Fibroblast of mammary gland (primary cell): ENCODE results near the gene SHF.

ENCODE experiments used
- DNase-seq: peaks from one replicate; pipeline ENCODE4 v3.0.0-alpha.2; 2010; ENCODE audit warnings: low read depth
- H3K4me3 ChIP-seq: 2 replicates; pipeline ENCODE4 v1.5.1; 2011; ENCODE audit warnings: low read depth, mild to moderate bottlenecking, low read length, moderate library complexity; ENCODE audit not compliant: control insufficient read depth
- CTCF ChIP-seq: conservative IDR thresholded peaks from 2 replicates; pipeline ENCODE4 v1.5.1; 2011; ENCODE audit warnings: low read depth, low read length, inconsistent platforms; ENCODE audit not compliant: control insufficient read depth, insufficient read depth

SHF gene

GRCh38 chr15:45128971-45129639 is 58.7 kb downstream of the SHF start:
- DNase-seq: no peak
- H3K4me3 ChIP-seq: no peak overlapping the region
- no peak for TF ChIP-seq CTCF

- DNase-seq: peak; percentile 43
- peak; percentile 69 for TF ChIP-seq CTCF
- no peak overlapping the region for H3K4me3 ChIP-seq
Observed at GRCh38 chr15:45126535-45127158, 61.1 kb downstream of the SHF start.

DNA sequence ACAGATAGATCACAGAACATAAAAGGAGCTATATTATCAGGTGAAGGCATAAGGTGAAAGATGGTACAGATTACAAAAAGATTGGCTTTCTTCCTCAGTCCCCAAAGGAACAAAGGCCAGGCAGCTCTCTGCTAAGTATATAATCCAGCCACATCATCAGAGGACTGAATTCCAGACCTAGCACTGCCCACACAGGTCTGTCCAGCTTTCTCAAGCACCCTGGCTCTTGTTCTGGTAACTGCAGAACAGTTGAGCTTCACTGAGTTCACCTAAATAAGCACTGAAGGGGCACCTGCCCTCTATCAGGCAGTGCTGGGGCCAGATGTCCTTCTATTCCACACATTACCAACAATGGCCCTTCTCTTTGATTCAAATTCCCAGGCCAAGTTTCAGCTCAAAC is 64.4 kb downstream of the SHF start:
- DNase-seq: no peak
- no peak overlapping the region for H3K4me3 ChIP-seq
- no peak for TF ChIP-seq CTCF

DNA sequence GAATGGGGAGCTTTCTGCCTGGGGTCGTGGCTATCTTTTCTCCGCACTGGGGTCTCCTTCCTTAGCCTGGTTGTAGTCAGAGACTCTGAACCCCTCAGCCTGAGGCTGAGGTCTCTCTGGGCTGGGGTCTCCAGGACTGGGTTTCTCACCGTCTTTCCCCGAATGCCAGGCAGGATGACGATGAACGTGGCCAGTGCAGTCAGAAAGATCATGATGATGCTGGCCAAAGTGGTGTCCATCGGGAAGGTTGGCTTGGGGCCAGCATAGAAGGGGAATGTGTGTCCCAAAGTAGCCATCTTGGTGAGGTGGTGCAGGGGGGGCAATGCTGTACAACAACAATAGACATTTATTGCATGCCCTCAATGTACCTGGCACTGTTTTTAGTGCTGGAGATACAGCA is 65.0 kb downstream of the SHF start:
- H3K4me3 ChIP-seq: no peak overlapping the region
- no peak for DNase-seq
- no peak for TF ChIP-seq CTCF

DNA sequence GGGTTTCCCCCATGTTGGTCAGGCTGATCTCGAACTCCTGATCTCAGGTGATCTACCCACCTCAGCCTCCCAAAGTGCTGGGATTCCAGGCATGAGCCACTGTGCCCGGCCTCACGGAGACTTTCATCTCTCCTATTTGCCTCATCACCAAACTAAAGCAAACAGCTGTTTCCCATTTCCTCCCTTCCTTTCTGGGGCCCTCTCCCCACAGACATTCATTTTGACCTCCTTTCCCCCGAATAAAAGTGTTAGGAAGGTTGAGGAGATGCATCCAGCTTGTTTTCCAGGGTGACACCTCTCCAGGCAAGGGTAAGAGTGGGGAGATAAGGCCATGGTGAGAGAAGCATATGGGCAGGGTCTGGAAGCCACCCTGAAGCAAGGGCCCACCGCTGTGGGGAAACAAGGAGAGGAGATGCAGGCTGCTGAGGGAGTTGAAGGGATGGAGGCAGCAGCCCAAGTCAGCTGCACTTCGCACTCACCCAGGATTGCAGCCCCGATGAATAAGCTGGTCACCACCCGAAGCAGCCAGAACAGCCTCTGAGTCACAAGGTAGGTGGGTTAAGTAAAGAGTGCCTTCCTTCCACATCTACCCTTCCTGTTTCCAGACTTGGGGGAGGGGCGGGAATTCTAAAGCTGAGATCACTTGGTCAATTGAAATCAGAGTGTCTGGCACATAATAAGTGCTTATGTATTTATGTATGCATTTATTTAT is 65.9 kb downstream of the SHF start:
- peak; percentile 89 for DNase-seq
- TF ChIP-seq CTCF: no peak
- H3K4me3 ChIP-seq: no peak overlapping the region

- H3K4me3 ChIP-seq: no peak overlapping the region
Observed at GRCh38 chr15:45121020-45121419, 66.7 kb downstream of the SHF start.

More at GRCh38 chr15:45121020-45121419, 66.7 kb downstream of the SHF start:
- no peak for DNase-seq
- no peak for TF ChIP-seq CTCF
